ENCODE data around the gene PPP4R3A. TPM values are rescaled to one million over a fixed set of nuclear protein-coding genes. Genes with fewer than 3 reads are reported as not detected.

PPP4R3A gene
- total RNA-seq, 1 donor from 2014 or later, result 119 TPM

DNA sequence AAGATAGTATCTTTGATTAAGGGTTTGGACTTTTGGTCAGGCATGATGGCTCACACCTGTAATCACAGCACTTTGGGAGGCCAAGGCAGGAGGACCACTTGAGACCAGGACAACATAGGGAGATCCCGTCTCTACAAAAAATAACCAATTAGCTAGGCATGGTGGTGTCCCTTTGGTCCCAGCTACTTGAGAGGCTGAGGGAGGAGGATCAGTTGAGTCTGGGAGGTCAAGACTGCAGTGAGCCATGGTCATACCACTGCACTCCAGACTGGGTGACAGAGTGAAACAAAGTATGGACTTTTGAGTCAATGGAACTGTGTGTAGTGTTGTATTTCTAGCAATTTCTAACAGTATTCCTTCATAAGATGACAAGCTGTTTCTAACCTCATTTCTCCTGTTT lies 53.8 kb downstream of the PPP4R3A start:
- H3K9me3 Mint-ChIP-seq (ENCODE audit: low read depth), result peaks cover 3% of the 10 kb centered on the region
- peak overlapping the region; percentile 46 for H3K27ac Mint-ChIP-seq
- H3K4me1 Mint-ChIP-seq (ENCODE audit: low read depth), result no peaks in the 10 kb centered on the region
- peaks cover 43% of the 10 kb centered on the region for H3K36me3 Mint-ChIP-seq (ENCODE audit: insufficient read depth)
- TF ChIP-seq, protein P1, sequence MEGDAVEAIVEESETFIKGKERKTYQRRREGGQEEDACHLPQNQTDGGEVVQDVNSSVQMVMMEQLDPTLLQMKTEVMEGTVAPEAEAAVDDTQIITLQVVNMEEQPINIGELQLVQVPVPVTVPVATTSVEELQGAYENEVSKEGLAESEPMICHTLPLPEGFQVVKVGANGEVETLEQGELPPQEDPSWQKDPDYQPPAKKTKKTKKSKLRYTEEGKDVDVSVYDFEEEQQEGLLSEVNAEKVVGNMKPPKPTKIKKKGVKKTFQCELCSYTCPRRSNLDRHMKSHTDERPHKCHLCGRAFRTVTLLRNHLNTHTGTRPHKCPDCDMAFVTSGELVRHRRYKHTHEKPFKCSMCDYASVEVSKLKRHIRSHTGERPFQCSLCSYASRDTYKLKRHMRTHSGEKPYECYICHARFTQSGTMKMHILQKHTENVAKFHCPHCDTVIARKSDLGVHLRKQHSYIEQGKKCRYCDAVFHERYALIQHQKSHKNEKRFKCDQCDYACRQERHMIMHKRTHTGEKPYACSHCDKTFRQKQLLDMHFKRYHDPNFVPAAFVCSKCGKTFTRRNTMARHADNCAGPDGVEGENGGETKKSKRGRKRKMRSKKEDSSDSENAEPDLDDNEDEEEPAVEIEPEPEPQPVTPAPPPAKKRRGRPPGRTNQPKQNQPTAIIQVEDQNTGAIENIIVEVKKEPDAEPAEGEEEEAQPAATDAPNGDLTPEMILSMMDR (IDR thresholded peaks at IDR 0.05; ENCODE audit: unreplicated experiment), result no peak
- H3K27me3 Mint-ChIP-seq, result no peaks in the 10 kb centered on the region
- H3K4me3 Mint-ChIP-seq (ENCODE audit: low read depth), result no peak overlapping the region
- DNase-seq (ENCODE audit: low spot score, unreplicated experiment), result no peak

DNA sequence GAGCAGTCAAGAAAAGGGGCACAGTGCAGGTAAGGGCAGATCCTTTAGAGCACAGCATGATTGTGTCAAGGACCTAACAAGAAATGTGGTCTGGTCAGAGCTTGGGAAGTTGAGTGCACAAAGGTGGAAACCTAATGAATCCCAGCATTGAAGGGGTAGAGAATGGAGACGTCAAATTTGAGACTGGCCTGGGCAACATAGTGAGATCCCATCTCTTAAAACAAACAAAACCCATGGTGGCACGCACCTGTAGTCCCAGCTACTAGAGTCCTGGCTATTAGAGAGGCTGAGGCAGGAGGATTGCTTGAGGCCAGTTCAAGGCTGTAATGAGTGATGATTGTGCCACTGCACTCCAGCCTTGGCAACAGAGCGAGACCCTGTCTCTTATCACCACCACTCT lies 55.5 kb downstream of the PPP4R3A start:
- TF ChIP-seq, protein P1 (IDR thresholded peaks at IDR 0.05; ENCODE audit: unreplicated experiment), result no peak
- no peak for DNase-seq (ENCODE audit: low spot score, unreplicated experiment)
- peaks cover 36% of the 10 kb centered on the region for H3K36me3 Mint-ChIP-seq (ENCODE audit: insufficient read depth)
- H3K9me3 Mint-ChIP-seq (ENCODE audit: low read depth), result peaks cover 6% of the 10 kb centered on the region
- no peaks in the 10 kb centered on the region for H3K27me3 Mint-ChIP-seq
- H3K27ac Mint-ChIP-seq, result no peak overlapping the region
- H3K4me1 Mint-ChIP-seq (ENCODE audit: low read depth), result no peaks in the 10 kb centered on the region
- no peak overlapping the region for H3K4me3 Mint-ChIP-seq (ENCODE audit: low read depth)

DNA sequence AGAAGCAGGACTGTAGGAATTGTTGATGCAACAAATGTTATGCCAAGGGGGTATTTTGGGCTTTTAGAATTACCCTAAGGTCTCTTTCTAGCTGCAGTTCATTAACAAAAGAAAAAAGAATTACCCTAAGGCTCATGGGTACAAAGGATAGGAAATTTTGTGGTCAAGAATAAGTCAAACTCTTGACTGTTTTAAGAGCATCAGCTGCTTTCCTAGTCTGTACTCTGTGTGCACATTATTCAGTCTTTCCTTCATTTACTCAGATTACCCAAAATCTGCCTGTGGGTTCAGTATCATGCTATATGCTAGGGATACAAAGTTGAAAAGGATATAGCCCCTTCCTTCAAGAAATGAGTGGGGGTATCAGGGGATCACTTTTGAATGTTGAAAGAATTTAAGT lies 56.0 kb downstream of the PPP4R3A start:
- Mint-ChIP-seq H3K27ac (no peak overlapping the region), H3K4me1 (ENCODE audit: low read depth) (no peaks in the 10 kb centered on the region), H3K4me3 (ENCODE audit: low read depth) (no peak overlapping the region), H3K9me3 (ENCODE audit: low read depth) (peaks cover 6% of the 10 kb centered on the region), H3K36me3 (ENCODE audit: insufficient read depth) (peaks cover 36% of the 10 kb centered on the region), H3K27me3 (no peaks in the 10 kb centered on the region)
- DNase-seq (ENCODE audit: low spot score, unreplicated experiment), result no peak
- TF ChIP-seq, protein P1 (IDR thresholded peaks at IDR 0.05; ENCODE audit: unreplicated experiment), result no peak

DNA sequence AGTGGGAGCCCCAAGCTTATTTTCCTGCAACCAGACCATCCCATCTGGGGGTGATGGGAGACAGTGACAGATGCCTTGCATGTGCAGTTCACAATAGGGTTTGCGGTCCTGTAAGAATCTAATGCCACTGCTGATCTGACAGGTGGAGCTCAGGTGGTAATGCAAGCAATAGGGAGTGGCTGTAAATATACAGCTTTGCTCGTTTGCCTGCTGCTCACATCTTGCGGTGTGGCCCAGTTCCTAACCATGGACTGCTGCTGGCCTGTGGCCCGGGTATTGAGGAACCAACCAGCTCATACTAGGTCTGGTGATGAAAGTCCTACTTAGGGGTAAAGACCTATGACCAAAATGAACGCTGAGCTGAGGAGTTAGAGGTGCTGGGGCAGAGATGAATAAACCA lies 56.4 kb downstream of the PPP4R3A start:
- no peaks in the 10 kb centered on the region for H3K4me1 Mint-ChIP-seq (ENCODE audit: low read depth)
- H3K4me3 Mint-ChIP-seq (ENCODE audit: low read depth), result no peak overlapping the region
- peaks cover 6% of the 10 kb centered on the region for H3K9me3 Mint-ChIP-seq (ENCODE audit: low read depth)
- no peak overlapping the region for H3K27ac Mint-ChIP-seq
- H3K27me3 Mint-ChIP-seq, result no peaks in the 10 kb centered on the region
- peaks cover 35% of the 10 kb centered on the region for H3K36me3 Mint-ChIP-seq (ENCODE audit: insufficient read depth)
- no peak for DNase-seq (ENCODE audit: low spot score, unreplicated experiment)
- TF ChIP-seq, protein P1 (IDR thresholded peaks at IDR 0.05; ENCODE audit: unreplicated experiment), result no peak

DNA sequence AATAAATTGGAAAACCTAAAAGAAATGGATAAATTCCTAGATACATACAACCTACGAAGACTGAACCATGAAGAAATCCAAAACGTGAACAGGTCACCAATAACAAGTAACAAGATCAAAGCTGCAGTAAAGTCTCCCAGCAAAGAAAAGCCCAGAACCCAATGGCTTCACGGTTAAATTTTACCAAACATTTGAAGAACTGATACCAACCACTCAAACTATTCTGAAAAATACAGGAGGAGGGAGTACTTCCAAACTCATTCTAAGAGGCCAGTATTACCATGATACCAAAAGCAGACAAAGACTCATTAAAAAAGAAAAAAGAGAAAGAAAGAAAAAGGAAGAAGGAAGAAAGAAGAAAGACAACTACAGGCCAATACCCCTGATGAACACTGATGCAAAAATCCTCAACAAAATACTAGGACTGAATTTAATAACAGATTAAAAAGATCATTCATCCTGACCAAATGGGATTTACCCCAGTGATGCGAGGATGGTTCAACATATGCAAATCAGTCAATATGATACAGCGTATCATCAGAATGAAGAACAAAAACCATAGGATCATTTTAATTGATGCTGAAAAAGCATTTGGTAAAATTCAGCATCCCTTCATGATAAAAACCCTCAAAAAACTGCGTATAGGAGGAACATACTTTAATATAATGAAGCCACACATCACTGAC lies 65.6 kb downstream of the PPP4R3A start:
- TF ChIP-seq, protein P1 (IDR thresholded peaks at IDR 0.05; ENCODE audit: unreplicated experiment), result no peak
- peaks cover 21% of the 10 kb centered on the region for H3K9me3 Mint-ChIP-seq (ENCODE audit: low read depth)
- H3K27ac Mint-ChIP-seq, result no peak overlapping the region
- no peak for DNase-seq (ENCODE audit: low spot score, unreplicated experiment)
- H3K27me3 Mint-ChIP-seq, result peaks cover 3% of the 10 kb centered on the region
- H3K36me3 Mint-ChIP-seq (ENCODE audit: insufficient read depth), result peaks cover 4% of the 10 kb centered on the region
- H3K4me1 Mint-ChIP-seq (ENCODE audit: low read depth), result no peaks in the 10 kb centered on the region
- H3K4me3 Mint-ChIP-seq (ENCODE audit: low read depth), result no peak overlapping the region

Data from progenitor cell of endocrine pancreas (in vitro differentiated cells).